IMR-90 (cell line): ENCODE results near the gene CCL14. TPM values are rescaled to one million over a fixed set of nuclear protein-coding genes. Genes with fewer than 3 reads are reported as not detected.

Source experiments
- ATAC-seq: fragments of 200-7000 bp; cut with Tn5 transposase; 2 replicates; pipeline ENCODE4 v1.9.1; 2020; ENCODE audit warnings: low read depth, mild to moderate bottlenecking, moderate library complexity
- BruUV-seq: library from RNA; stranded (reverse); fragments of 400-500 nt; replicated peaks from 2 replicates; lab custom pipeline; 2021; lab: Mats Ljungman, UMichigan
- CTCF ChIA-PET: fragments of 300-600 bp; formaldehyde crosslinking; extraction: SDS; loops from one replicate; lab custom pipeline; 2021; ENCODE audit warnings: antibody characterized with exemption; lab: Yijun Ruan, JAX
- POLR2A ChIA-PET: fragments of 300-600 bp; sonication (Branson Sonifier 250); formaldehyde crosslinking; loops from one replicate; lab custom pipeline; 2022; ENCODE audit warnings: antibody characterized with exemption; ENCODE audit not compliant: unreplicated experiment; lab: Charles Lee
- DNase-seq: peaks from one replicate; pipeline ENCODE4 v3.0.0; 2013
- H2AFZ ChIP-seq: replicated peaks from 2 replicates; pipeline ENCODE3; 2013; ENCODE audit warnings: low read length, mild to moderate bottlenecking; ENCODE audit not compliant: poor library complexity
- H2AK5ac ChIP-seq: 2 replicates; pipeline ENCODE4 v1.6.1; 2013; ENCODE audit warnings: low read depth, low read length, inconsistent platforms
- H2AK9ac ChIP-seq: replicated peaks from 2 replicates; pipeline ENCODE3; 2013; ENCODE audit warnings: mild to moderate bottlenecking, low read depth, low read length, moderate library complexity; ENCODE audit not compliant: poor library complexity
- H2BK120ac ChIP-seq: 2 replicates; pipeline ENCODE4 v1.6.1; 2013; ENCODE audit warnings: low read depth, low read length, inconsistent platforms
- H2BK15ac ChIP-seq: 3 replicates; pipeline ENCODE4 v1.6.1; 2013; ENCODE audit warnings: low read depth, low read length, inconsistent platforms
- H2BK20ac ChIP-seq: 2 replicates; pipeline ENCODE4 v1.6.1; 2013; ENCODE audit warnings: low read depth, mild to moderate bottlenecking, inconsistent platforms, low read length, moderate library complexity
- H2BK5ac ChIP-seq: 2 replicates; pipeline ENCODE4 v1.6.1; 2013; ENCODE audit warnings: mild to moderate bottlenecking, low read depth, low read length, inconsistent platforms; ENCODE audit not compliant: poor library complexity, severe bottlenecking
- H3K14ac ChIP-seq: replicated peaks from 2 replicates; pipeline ENCODE4 v1.6.1; 2013; ENCODE audit warnings: low read depth, low read length, inconsistent platforms
- H3K18ac ChIP-seq: 2 replicates; pipeline ENCODE4 v1.6.1; 2013; ENCODE audit warnings: low read depth, low read length, control low read depth
- H3K23ac ChIP-seq: 2 replicates; pipeline ENCODE4 v1.6.1; 2013; ENCODE audit warnings: low read depth, low read length, inconsistent platforms
- H3K27ac ChIP-seq: 2 replicates; pipeline ENCODE4 v1.5.1; 2013; ENCODE audit warnings: mild to moderate bottlenecking, control low read depth, low read length; ENCODE audit not compliant: insufficient read depth
- H3K27me3 ChIP-seq: 2 replicates; pipeline ENCODE4 v1.6.1; 2013; ENCODE audit warnings: low read length; ENCODE audit not compliant: control insufficient read depth, insufficient read depth
- H3K36me3 ChIP-seq: 2 replicates; pipeline ENCODE4 v1.6.1; 2013; ENCODE audit warnings: low read length, mixed read lengths; ENCODE audit not compliant: control insufficient read depth, insufficient read depth
- H3K4ac ChIP-seq: 2 replicates; pipeline ENCODE4 v1.6.1; 2013; ENCODE audit warnings: low read depth, low read length, inconsistent platforms
- H3K4me1 ChIP-seq: 2 replicates; pipeline ENCODE4 v1.6.1; 2013; ENCODE audit warnings: low read length, mixed read lengths; ENCODE audit not compliant: control insufficient read depth, insufficient read depth
- H3K4me2 ChIP-seq: 2 replicates; pipeline ENCODE4 v1.6.1; 2013; ENCODE audit warnings: low read depth, mild to moderate bottlenecking, control low read depth, low read length, moderate library complexity
- H3K4me3 ChIP-seq: 2 replicates; pipeline ENCODE4 v1.5.1; 2013; ENCODE audit warnings: low read depth, mild to moderate bottlenecking, control low read depth, low read length, moderate library complexity; ENCODE audit not compliant: insufficient read depth
- H3K56ac ChIP-seq: 2 replicates; pipeline ENCODE4 v1.6.1; 2013; ENCODE audit warnings: low read length, inconsistent platforms; ENCODE audit not compliant: insufficient read depth; ENCODE audit errors: extremely low read depth
- H3K79me1 ChIP-seq, 2 experiments: 2 replicates each; pipeline ENCODE4 v1.6.1; 2013; ENCODE audit warnings: low read length in 2 of 2, inconsistent platforms in 1 of 2, low read depth in 1 of 2
- H3K9ac ChIP-seq: 2 replicates; pipeline ENCODE4 v1.6.1; 2013; ENCODE audit warnings: low read depth, low read length, control low read depth
- H3K9me1 ChIP-seq: 2 replicates; pipeline ENCODE4 v1.6.1; 2013; ENCODE audit warnings: low read length, inconsistent platforms; ENCODE audit not compliant: insufficient read depth
- H3K9me3 ChIP-seq: 2 replicates; pipeline ENCODE4 v1.6.1; 2013; ENCODE audit warnings: low read length; ENCODE audit not compliant: control insufficient read depth, insufficient read depth
- H4K20me1 ChIP-seq: 2 replicates; pipeline ENCODE4 v1.6.1; 2013; ENCODE audit warnings: low read length, inconsistent platforms; ENCODE audit not compliant: insufficient read depth
- H4K5ac ChIP-seq: 2 replicates; pipeline ENCODE4 v1.6.1; 2013; ENCODE audit warnings: mild to moderate bottlenecking, low read depth, low read length, control low read depth
- H4K8ac ChIP-seq, 2 experiments: 2 replicates each; pipeline ENCODE4 v1.6.1; 2013; ENCODE audit warnings: low read depth in 2 of 2, low read length in 2 of 2, control low read depth in 1 of 2, inconsistent platforms in 1 of 2
- H4K91ac ChIP-seq: 2 replicates; pipeline ENCODE4 v1.6.1; 2013; ENCODE audit warnings: low read depth, low read length, inconsistent platforms; ENCODE audit not compliant: insufficient read depth
- BHLHE40 ChIP-seq: fragments of 150-350 bp; IDR thresholded peaks from 2 replicates; pipeline ENCODE4 v1.6.1; 2016; ENCODE audit warnings: mild to moderate bottlenecking, low read depth, low read length
- CEBPB ChIP-seq: IDR thresholded peaks from 2 replicates; pipeline ENCODE4 v1.6.1; 2012; ENCODE audit warnings: low read depth, low read length, improper control_type of control experiment
- CTCF ChIP-seq: conservative IDR thresholded peaks from 2 replicates; pipeline ENCODE4 v1.5.1; 2012; ENCODE audit warnings: mild to moderate bottlenecking, low read depth, low read length, improper control_type of control experiment
- RFX5 ChIP-seq: IDR thresholded peaks from 2 replicates; pipeline ENCODE4 v1.8.0; 2012; ENCODE audit warnings: low read depth, mild to moderate bottlenecking, low read length, moderate library complexity
- SMC3 ChIP-seq: fragments of 150-350 bp; IDR thresholded peaks from 2 replicates; pipeline ENCODE4 v1.6.1; 2016; ENCODE audit warnings: low read depth, mild to moderate bottlenecking, antibody characterized with exemption, low read length, moderate library complexity
- WGBS, 2 experiments: methylation state at CpG; one replicate each; pipeline versions ENCODE4 v1.1.5 to v1.1.7; 2013; ENCODE audit warnings: missing lambda C conversion rate in 2 of 2; ENCODE audit not compliant: insufficient read length in 1 of 2; ENCODE audit errors: extremely low coverage in 2 of 2; 5-methylcytosine and 5-hydroxymethylcytosine counted together
- dilution Hi-C: fragments of 300-500 bp; cut with HindIII; formaldehyde crosslinking; loops from one replicate; pipeline ENCODE4 v1.14.3; 2018; ENCODE audit warnings: low sequenced_read_pairs; ENCODE audit not compliant: unreplicated experiment
- in situ Hi-C: fragments of 300-500 bp; cut with MboI; formaldehyde crosslinking; loops from 3 replicates; pipeline ENCODE4 v1.14.3; 2019; ENCODE audit warnings: low sequenced_read_pairs, inconsistent platforms, mixed read lengths
- intact Hi-C: fragments of 100-400 bp; cut with micrococcal nuclease; formaldehyde crosslinking; loops from 2 replicates; pipeline ENCODE4 v1.10.0; 2022
- polyA plus RNA-seq, 3 experiments: library from polyadenylated mRNA; depleted of rRNA; stranded (reverse); fragments of >200 nt; gene quantifications; 2 replicates each; pipeline ENCODE4 v1.2.3, GENCODE V29; 2012; ENCODE audit warnings: low replicate concordance in 1 of 3
- total RNA-seq: library from RNA; depleted of rRNA; stranded (reverse); fragments of >200 nt; gene quantifications from 2 replicates; pipeline ENCODE4 v1.2.3, GENCODE V29; 2012

Gene CCL14
- total and polyA plus RNA-seq, 2 of the 4 experiments (the other 2 are of a cell fraction), result not detected

GRCh38 chr17:35963663-35964062 is 22.9 kb downstream of the CCL14 start:
- Histone ChIP-seq H4K5ac (no peak overlapping the region), H3K4me3 (no peak overlapping the region), H3K18ac (no peak overlapping the region), H3K79me1 (no peaks in the 10 kb centered on the region), H3K27ac (no peak overlapping the region), H3K14ac (no peak overlapping the region), H3K23ac (no peak overlapping the region), H2AFZ (no peak overlapping the region), H3K27me3 (peaks cover 2% of the 10 kb centered on the region; the same call in 1 of the 2 replicates), H3K4me2 (no peak overlapping the region), H3K9me1 (no peaks in the 10 kb centered on the region), H4K8ac (no peak overlapping the region), H2BK20ac (no peak overlapping the region), H2BK120ac (no peak overlapping the region), H2BK5ac (no peak overlapping the region), H2AK5ac (no peak overlapping the region), H3K4me1 (no peaks in the 10 kb centered on the region), H4K91ac (no peak overlapping the region), H3K9me3 (no peaks in the 10 kb centered on the region), H3K36me3 (no peaks in the 10 kb centered on the region), H3K4ac (no peak overlapping the region), H4K20me1 (no peaks in the 10 kb centered on the region), H2AK9ac (no peak overlapping the region), H3K9ac (no peak overlapping the region), H3K56ac (no peak overlapping the region), H2BK15ac (no peak overlapping the region)
- BruUV-seq, result no TSS peak
- WGBS, 2 experiments, result 40% methylated on average over 1 of the region's 6 CpGs; no CpG with 5 or more reads in 1 of the 2 experiments
- CTCF ChIA-PET, result no interaction called here
- POLR2A ChIA-PET, result no interaction called here
- TF ChIP-seq CTCF (no peak), RFX5 (no peak), SMC3 (no peak), CEBPB (no peak), BHLHE40 (no peak)
- in situ Hi-C loops, result no loop called here
- dilution Hi-C loops, result no loop called here
- ATAC-seq (no peak), DNase-seq (no peak)
- intact Hi-C loops, result no loop called here
